Measurements from ENCODE around the gene ANO2. TPM values are rescaled to one million over a fixed set of nuclear protein-coding genes. Genes with fewer than 3 reads are reported as not detected.

The ANO2 gene
- polyA plus RNA-seq, 2 donors: 1.3 to 1.4 TPM

GRCh38 chr12:5739917-5740316 lies 205.1 kb downstream of the ANO2 start:
- no peak overlapping the region for H3K4me3 ChIP-seq (ENCODE audit: low read depth in 1 of 2, low read length in 2 of 2)
- 64 to 65% methylated on average over 5 of the region's 5 CpGs for WGBS, 2 donors
- H3K9me3 ChIP-seq (ENCODE audit: control insufficient read depth in 2 of 2, insufficient read depth in 1 of 2, low read depth in 1 of 2, low read length in 1 of 2): no peaks in the 10 kb centered on the region
- peaks cover 0 to 5% of the 10 kb centered on the region in 2 donors for H3K4me1 ChIP-seq (ENCODE audit: control insufficient read depth in 2 of 2, insufficient read depth in 2 of 2, low read length in 1 of 2)
- no peak overlapping the region for H3K27ac ChIP-seq (ENCODE audit: low read depth in 2 of 2, low read length in 1 of 2)
- no peaks in the 10 kb centered on the region for H3K27me3 ChIP-seq (ENCODE audit: control insufficient read depth in 1 of 2, insufficient read depth in 2 of 2, low read length in 2 of 2)
- H3K36me3 ChIP-seq (ENCODE audit: control insufficient read depth in 2 of 2, insufficient read depth in 2 of 2, low read length in 1 of 2): no peaks in the 10 kb centered on the region

GRCh38 chr12:5737778-5738177 lies 207.3 kb downstream of the ANO2 start:
- Histone ChIP-seq H3K27me3 (ENCODE audit: control insufficient read depth in 1 of 2, insufficient read depth in 2 of 2, low read length in 2 of 2) (no peaks in the 10 kb centered on the region), H3K4me3 (ENCODE audit: low read depth in 1 of 2, low read length in 2 of 2) (no peak overlapping the region), H3K4me1 (ENCODE audit: control insufficient read depth in 2 of 2, insufficient read depth in 2 of 2, low read length in 1 of 2) (peaks cover 0 to 2% of the 10 kb centered on the region in 2 donors), H3K27ac (ENCODE audit: low read depth in 2 of 2, low read length in 1 of 2) (no peak overlapping the region), H3K9me3 (ENCODE audit: control insufficient read depth in 2 of 2, insufficient read depth in 1 of 2, low read depth in 1 of 2, low read length in 1 of 2) (no peaks in the 10 kb centered on the region), H3K36me3 (ENCODE audit: control insufficient read depth in 2 of 2, insufficient read depth in 2 of 2, low read length in 1 of 2) (no peaks in the 10 kb centered on the region)
- WGBS, 2 donors: 93 to 96% methylated on average over 3 of the region's 3 CpGs

DNA sequence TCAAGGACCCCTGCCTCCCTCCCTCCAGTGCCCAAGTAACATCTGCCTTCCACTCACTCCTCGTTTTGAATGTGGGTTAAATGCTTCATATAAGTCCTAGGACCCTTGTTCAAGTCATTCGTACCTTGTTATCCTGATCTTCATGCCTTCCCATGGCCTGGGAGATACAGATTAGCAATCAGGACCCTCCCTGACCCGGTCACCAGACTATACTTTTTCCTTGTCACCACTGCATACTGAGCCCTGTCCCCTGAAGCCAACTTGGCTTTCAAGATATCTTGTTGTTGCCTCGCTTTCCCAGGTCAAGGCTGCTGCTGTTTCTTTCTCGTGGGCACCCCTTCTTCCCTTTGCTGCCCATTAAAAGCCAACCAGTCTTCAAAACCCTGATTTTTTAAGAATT lies 208.5 kb downstream of the ANO2 start:
- no peak overlapping the region for H3K27ac ChIP-seq (ENCODE audit: low read depth in 2 of 2, low read length in 1 of 2)
- WGBS, 2 donors: 79 to 87% methylated on average over 5 of the region's 5 CpGs
- H3K9me3 ChIP-seq (ENCODE audit: control insufficient read depth in 2 of 2, insufficient read depth in 1 of 2, low read depth in 1 of 2, low read length in 1 of 2): no peaks in the 10 kb centered on the region
- H3K4me1 ChIP-seq (ENCODE audit: control insufficient read depth in 2 of 2, insufficient read depth in 2 of 2, low read length in 1 of 2): no peaks in the 10 kb centered on the region
- H3K36me3 ChIP-seq (ENCODE audit: control insufficient read depth in 2 of 2, insufficient read depth in 2 of 2, low read length in 1 of 2): no peaks in the 10 kb centered on the region
- no peak overlapping the region for H3K4me3 ChIP-seq (ENCODE audit: low read depth in 1 of 2, low read length in 2 of 2)
- H3K27me3 ChIP-seq (ENCODE audit: control insufficient read depth in 1 of 2, insufficient read depth in 2 of 2, low read length in 2 of 2): no peaks in the 10 kb centered on the region

- Histone ChIP-seq H3K4me3 (ENCODE audit: low read depth in 1 of 2, low read length in 2 of 2) (no peak overlapping the region), H3K9me3 (ENCODE audit: control insufficient read depth in 2 of 2, insufficient read depth in 1 of 2, low read depth in 1 of 2, low read length in 1 of 2) (no peaks in the 10 kb centered on the region), H3K4me1 (ENCODE audit: control insufficient read depth in 2 of 2, insufficient read depth in 2 of 2, low read length in 1 of 2) (no peaks in the 10 kb centered on the region), H3K27ac (ENCODE audit: low read depth in 2 of 2, low read length in 1 of 2) (no peak overlapping the region), H3K36me3 (ENCODE audit: control insufficient read depth in 2 of 2, insufficient read depth in 2 of 2, low read length in 1 of 2) (no peaks in the 10 kb centered on the region), H3K27me3 (ENCODE audit: control insufficient read depth in 1 of 2, insufficient read depth in 2 of 2, low read length in 2 of 2) (no peaks in the 10 kb centered on the region)
- WGBS, 2 donors: 72 to 77% methylated on average over 2 of the region's 2 CpGs
Observed at GRCh38 chr12:5736016-5736415, 209.0 kb downstream of the ANO2 start.

GRCh38 chr12:5733916-5734315 lies 211.1 kb downstream of the ANO2 start:
- no peak overlapping the region for H3K27ac ChIP-seq (ENCODE audit: low read depth in 2 of 2, low read length in 1 of 2)
- no peaks in the 10 kb centered on the region for H3K4me1 ChIP-seq (ENCODE audit: control insufficient read depth in 2 of 2, insufficient read depth in 2 of 2, low read length in 1 of 2)
- H3K4me3 ChIP-seq (ENCODE audit: low read depth in 1 of 2, low read length in 2 of 2): no peak overlapping the region
- H3K27me3 ChIP-seq (ENCODE audit: control insufficient read depth in 1 of 2, insufficient read depth in 2 of 2, low read length in 2 of 2): no peaks in the 10 kb centered on the region
- no peaks in the 10 kb centered on the region for H3K36me3 ChIP-seq (ENCODE audit: control insufficient read depth in 2 of 2, insufficient read depth in 2 of 2, low read length in 1 of 2)
- 81 to 90% methylated on average over 5 of the region's 5 CpGs for WGBS, 2 donors
- H3K9me3 ChIP-seq (ENCODE audit: control insufficient read depth in 2 of 2, insufficient read depth in 1 of 2, low read depth in 1 of 2, low read length in 1 of 2): no peaks in the 10 kb centered on the region

DNA sequence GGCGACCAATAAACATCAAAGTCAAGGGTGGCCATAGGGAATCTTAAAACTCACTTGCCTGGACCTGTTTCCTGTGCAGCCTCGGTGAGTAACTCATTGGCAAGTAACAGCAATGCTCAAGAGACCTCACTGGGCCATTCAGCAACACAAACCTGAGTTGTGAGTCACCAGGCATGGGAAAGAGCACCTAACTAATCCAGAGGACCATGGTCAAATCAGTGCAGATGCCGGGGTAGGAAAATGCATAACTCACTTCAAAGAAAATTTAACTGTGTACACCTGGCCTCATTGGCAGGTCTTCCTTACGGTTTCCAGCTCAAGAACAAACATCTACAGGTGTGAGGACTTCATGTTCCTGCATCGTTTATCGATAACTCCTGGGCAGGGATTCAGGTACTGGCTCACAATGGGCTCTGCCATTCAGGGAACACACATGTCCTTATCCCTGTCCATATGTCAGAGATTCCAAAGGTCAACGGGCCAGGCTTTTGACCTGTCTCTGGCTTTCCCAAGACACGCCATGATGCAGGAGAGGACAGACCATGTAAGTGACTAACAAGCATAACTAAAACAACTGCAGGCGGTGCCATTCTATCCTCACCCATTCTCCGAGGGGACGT lies 211.8 kb downstream of the ANO2 start:
- no peak overlapping the region for H3K4me3 ChIP-seq (ENCODE audit: low read depth in 1 of 2, low read length in 2 of 2)
- H3K4me1 ChIP-seq (ENCODE audit: control insufficient read depth in 2 of 2, insufficient read depth in 2 of 2, low read length in 1 of 2): no peaks in the 10 kb centered on the region
- peak overlapping the region in 1 of 2 donors; percentile 49 for H3K27ac ChIP-seq (ENCODE audit: low read depth in 2 of 2, low read length in 1 of 2)
- no peaks in the 10 kb centered on the region for H3K9me3 ChIP-seq (ENCODE audit: control insufficient read depth in 2 of 2, insufficient read depth in 1 of 2, low read depth in 1 of 2, low read length in 1 of 2)
- no peaks in the 10 kb centered on the region for H3K27me3 ChIP-seq (ENCODE audit: control insufficient read depth in 1 of 2, insufficient read depth in 2 of 2, low read length in 2 of 2)
- 52 to 59% methylated on average over 11 of the region's 11 CpGs for WGBS, 2 donors
- no peaks in the 10 kb centered on the region for H3K36me3 ChIP-seq (ENCODE audit: control insufficient read depth in 2 of 2, insufficient read depth in 2 of 2, low read length in 1 of 2)

- no peaks in the 10 kb centered on the region for H3K36me3 ChIP-seq (ENCODE audit: control insufficient read depth in 2 of 2, insufficient read depth in 2 of 2, low read length in 1 of 2)
- no peaks in the 10 kb centered on the region for H3K27me3 ChIP-seq (ENCODE audit: control insufficient read depth in 1 of 2, insufficient read depth in 2 of 2, low read length in 2 of 2)
- no peak overlapping the region for H3K4me3 ChIP-seq (ENCODE audit: low read depth in 1 of 2, low read length in 2 of 2)
- no peaks in the 10 kb centered on the region for H3K4me1 ChIP-seq (ENCODE audit: control insufficient read depth in 2 of 2, insufficient read depth in 2 of 2, low read length in 1 of 2)
- no peaks in the 10 kb centered on the region for H3K9me3 ChIP-seq (ENCODE audit: control insufficient read depth in 2 of 2, insufficient read depth in 1 of 2, low read depth in 1 of 2, low read length in 1 of 2)
- 88 to 95% methylated on average over 7 of the region's 7 CpGs for WGBS, 2 donors
- H3K27ac ChIP-seq (ENCODE audit: low read depth in 2 of 2, low read length in 1 of 2): no peak overlapping the region
Observed at GRCh38 chr12:5730962-5731361, 214.1 kb downstream of the ANO2 start.

- H3K9me3 ChIP-seq (ENCODE audit: control insufficient read depth in 2 of 2, insufficient read depth in 1 of 2, low read depth in 1 of 2, low read length in 1 of 2): no peaks in the 10 kb centered on the region
- WGBS, 2 donors: 68 to 90% methylated on average over 4 of the region's 4 CpGs
- no peak overlapping the region for H3K4me3 ChIP-seq (ENCODE audit: low read depth in 1 of 2, low read length in 2 of 2)
- no peaks in the 10 kb centered on the region for H3K27me3 ChIP-seq (ENCODE audit: control insufficient read depth in 1 of 2, insufficient read depth in 2 of 2, low read length in 2 of 2)
- no peaks in the 10 kb centered on the region for H3K4me1 ChIP-seq (ENCODE audit: control insufficient read depth in 2 of 2, insufficient read depth in 2 of 2, low read length in 1 of 2)
- H3K27ac ChIP-seq (ENCODE audit: low read depth in 2 of 2, low read length in 1 of 2): no peak overlapping the region
- H3K36me3 ChIP-seq (ENCODE audit: control insufficient read depth in 2 of 2, insufficient read depth in 2 of 2, low read length in 1 of 2): no peaks in the 10 kb centered on the region
Observed at GRCh38 chr12:5723711-5724252, 221.3 kb downstream of the ANO2 start.

GRCh38 chr12:5723071-5723470 lies 222.0 kb downstream of the ANO2 start:
- WGBS, 2 donors: 89% methylated on average over 5 of the region's 5 CpGs
- Histone ChIP-seq H3K27ac (ENCODE audit: low read depth in 2 of 2, low read length in 1 of 2) (no peak overlapping the region), H3K27me3 (ENCODE audit: control insufficient read depth in 1 of 2, insufficient read depth in 2 of 2, low read length in 2 of 2) (no peaks in the 10 kb centered on the region), H3K9me3 (ENCODE audit: control insufficient read depth in 2 of 2, insufficient read depth in 1 of 2, low read depth in 1 of 2, low read length in 1 of 2) (no peaks in the 10 kb centered on the region), H3K4me1 (ENCODE audit: control insufficient read depth in 2 of 2, insufficient read depth in 2 of 2, low read length in 1 of 2) (no peaks in the 10 kb centered on the region), H3K36me3 (ENCODE audit: control insufficient read depth in 2 of 2, insufficient read depth in 2 of 2, low read length in 1 of 2) (no peaks in the 10 kb centered on the region), H3K4me3 (ENCODE audit: low read depth in 1 of 2, low read length in 2 of 2) (no peak overlapping the region)

DNA sequence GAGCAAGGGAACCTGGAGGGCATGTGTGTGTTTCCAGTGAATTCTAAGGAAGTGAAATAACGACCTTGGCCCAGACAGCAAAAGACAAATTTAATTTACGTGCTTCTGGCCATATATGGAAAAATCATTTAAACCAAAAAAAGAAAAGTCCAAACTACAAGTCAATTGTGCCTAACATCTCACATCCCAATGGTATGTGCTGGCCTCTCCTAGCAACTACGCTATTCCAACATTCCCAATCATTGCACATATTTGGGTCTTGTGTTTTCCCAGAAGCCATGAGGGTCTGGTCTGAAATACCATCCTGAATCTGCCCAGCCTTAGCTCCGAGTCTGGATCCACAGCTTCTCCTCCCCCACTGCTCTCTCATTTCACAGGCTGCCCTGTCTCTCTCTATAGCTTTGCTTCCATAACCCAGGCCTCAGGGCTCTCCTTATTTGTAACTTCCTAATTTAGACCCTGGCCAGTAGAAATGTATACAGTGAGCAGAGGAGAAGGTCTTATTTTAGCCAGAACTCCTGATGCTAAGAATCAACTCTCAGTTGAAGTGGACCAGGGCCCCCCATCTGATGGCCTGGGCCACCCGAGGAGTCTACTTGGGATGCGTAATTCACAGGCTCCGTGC lies 224.6 kb downstream of the ANO2 start:
- no peaks in the 10 kb centered on the region for H3K36me3 ChIP-seq (ENCODE audit: control insufficient read depth in 2 of 2, insufficient read depth in 2 of 2, low read length in 1 of 2)
- H3K4me3 ChIP-seq (ENCODE audit: low read depth in 1 of 2, low read length in 2 of 2): no peak overlapping the region
- no peaks in the 10 kb centered on the region for H3K4me1 ChIP-seq (ENCODE audit: control insufficient read depth in 2 of 2, insufficient read depth in 2 of 2, low read length in 1 of 2)
- no peaks in the 10 kb centered on the region for H3K27me3 ChIP-seq (ENCODE audit: control insufficient read depth in 1 of 2, insufficient read depth in 2 of 2, low read length in 2 of 2)
- 71 to 77% methylated on average over 7 of the region's 7 CpGs for WGBS, 2 donors
- H3K27ac ChIP-seq (ENCODE audit: low read depth in 2 of 2, low read length in 1 of 2): no peak overlapping the region
- no peaks in the 10 kb centered on the region for H3K9me3 ChIP-seq (ENCODE audit: control insufficient read depth in 2 of 2, insufficient read depth in 1 of 2, low read depth in 1 of 2, low read length in 1 of 2)
